CD4-positive, alpha-beta T cell treated with Interleukin-12 subunit alpha and Interleukin-12 subunit beta, for 1 hour (primary cell): ENCODE data around the gene SARS1.

ENCODE experiments used
- DNase-seq: peaks from one replicate; pipeline ENCODE4 v3.0.0-alpha.2; 2020

SARS1 gene

GRCh38 chr1:109251277-109252166 is 37.8 kb downstream of the SARS1 start:
- no peak for DNase-seq

- no peak for DNase-seq
Observed at GRCh38 chr1:109252167-109252892, 38.6 kb downstream of the SARS1 start.

GRCh38 chr1:109252893-109253802 is 39.4 kb downstream of the SARS1 start:
- no peak for DNase-seq

- no peak for DNase-seq
Observed at GRCh38 chr1:109253803-109254620, 40.3 kb downstream of the SARS1 start.

GRCh38 chr1:109254621-109255096 is 40.9 kb downstream of the SARS1 start:
- no peak for DNase-seq

- DNase-seq: no peak
Observed at GRCh38 chr1:109255097-109255651, 41.5 kb downstream of the SARS1 start.

- DNase-seq: no peak
Observed at GRCh38 chr1:109255678-109256077, 42.0 kb downstream of the SARS1 start.

- DNase-seq: no peak
Observed at GRCh38 chr1:109256085-109256484, 42.4 kb downstream of the SARS1 start.

- no peak for DNase-seq
Observed at GRCh38 chr1:109256971-109257681, 43.4 kb downstream of the SARS1 start.

GRCh38 chr1:109257682-109258421 is 44.1 kb downstream of the SARS1 start:
- DNase-seq: no peak

GRCh38 chr1:109258481-109259466 is 45.1 kb downstream of the SARS1 start:
- no peak for DNase-seq

- no peak for DNase-seq
Observed at GRCh38 chr1:109259674-109260557, 46.2 kb downstream of the SARS1 start.

- DNase-seq: no peak
Observed at GRCh38 chr1:109261006-109261405, 47.3 kb downstream of the SARS1 start.

GRCh38 chr1:109261578-109261977 is 47.9 kb downstream of the SARS1 start:
- no peak for DNase-seq

- DNase-seq: no peak
Observed at GRCh38 chr1:109262231-109263055, 48.7 kb downstream of the SARS1 start.

- no peak for DNase-seq
Observed at GRCh38 chr1:109263234-109263596, 49.5 kb downstream of the SARS1 start.
